Measurements from ENCODE around the gene PRKAR1B. TPM values are rescaled to one million over a fixed set of nuclear protein-coding genes. Genes with fewer than 3 reads are reported as not detected.

PRKAR1B gene
- total RNA-seq, 1 experiment from 2014 or later, result 14.1 TPM

DNA sequence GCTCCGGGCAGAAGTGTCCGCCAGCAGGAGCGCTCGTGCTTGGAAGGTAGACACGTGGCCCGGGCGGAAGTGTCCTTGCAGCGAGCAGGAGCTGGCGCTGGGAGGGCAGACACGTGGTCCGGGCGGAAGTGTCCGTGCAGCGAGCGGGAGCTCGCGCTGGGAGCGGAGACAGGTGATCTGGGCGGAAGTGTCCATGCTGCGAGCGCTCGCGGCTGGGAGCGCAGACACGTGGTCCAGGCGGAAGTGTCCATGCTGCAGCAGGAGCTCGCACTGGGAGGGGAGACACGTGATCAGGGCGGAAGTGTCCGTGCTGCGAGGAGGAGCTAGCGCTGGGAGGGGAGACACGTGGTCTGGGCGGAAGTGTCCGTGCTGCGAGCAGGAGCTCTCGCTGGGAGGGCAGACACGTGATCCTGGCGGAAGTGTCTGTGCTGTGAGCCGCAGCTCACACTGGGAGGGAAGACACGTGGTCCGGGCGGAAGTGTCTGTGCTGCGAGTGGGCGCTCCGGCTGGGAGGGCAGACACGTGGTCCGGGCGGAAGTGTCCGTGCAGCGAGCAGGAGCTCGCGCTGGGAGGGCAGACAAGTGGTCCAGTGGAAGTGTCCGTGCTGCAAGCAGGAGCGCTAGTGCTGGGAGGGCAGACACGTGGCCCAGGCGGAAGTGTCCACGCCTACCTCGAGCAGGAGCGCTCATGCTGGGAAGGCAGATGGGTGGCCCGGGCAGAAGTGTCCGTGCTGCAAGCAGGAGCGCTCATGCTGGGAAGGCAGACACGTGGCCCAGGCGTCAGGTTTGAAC, 41.1 kb upstream of the PRKAR1B start (continued):
- TF ChIP-seq, protein P1, sequence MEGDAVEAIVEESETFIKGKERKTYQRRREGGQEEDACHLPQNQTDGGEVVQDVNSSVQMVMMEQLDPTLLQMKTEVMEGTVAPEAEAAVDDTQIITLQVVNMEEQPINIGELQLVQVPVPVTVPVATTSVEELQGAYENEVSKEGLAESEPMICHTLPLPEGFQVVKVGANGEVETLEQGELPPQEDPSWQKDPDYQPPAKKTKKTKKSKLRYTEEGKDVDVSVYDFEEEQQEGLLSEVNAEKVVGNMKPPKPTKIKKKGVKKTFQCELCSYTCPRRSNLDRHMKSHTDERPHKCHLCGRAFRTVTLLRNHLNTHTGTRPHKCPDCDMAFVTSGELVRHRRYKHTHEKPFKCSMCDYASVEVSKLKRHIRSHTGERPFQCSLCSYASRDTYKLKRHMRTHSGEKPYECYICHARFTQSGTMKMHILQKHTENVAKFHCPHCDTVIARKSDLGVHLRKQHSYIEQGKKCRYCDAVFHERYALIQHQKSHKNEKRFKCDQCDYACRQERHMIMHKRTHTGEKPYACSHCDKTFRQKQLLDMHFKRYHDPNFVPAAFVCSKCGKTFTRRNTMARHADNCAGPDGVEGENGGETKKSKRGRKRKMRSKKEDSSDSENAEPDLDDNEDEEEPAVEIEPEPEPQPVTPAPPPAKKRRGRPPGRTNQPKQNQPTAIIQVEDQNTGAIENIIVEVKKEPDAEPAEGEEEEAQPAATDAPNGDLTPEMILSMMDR (IDR thresholded peaks at IDR 0.05 in 2 of 3, conservative IDR thresholded peaks at IDR 0.05 in 1 of 3; ENCODE audit: borderline replicate concordance in 1 of 3, insufficient read depth in 1 of 3, low read depth in 2 of 3, low read length in 2 of 3), result no peak

DNA sequence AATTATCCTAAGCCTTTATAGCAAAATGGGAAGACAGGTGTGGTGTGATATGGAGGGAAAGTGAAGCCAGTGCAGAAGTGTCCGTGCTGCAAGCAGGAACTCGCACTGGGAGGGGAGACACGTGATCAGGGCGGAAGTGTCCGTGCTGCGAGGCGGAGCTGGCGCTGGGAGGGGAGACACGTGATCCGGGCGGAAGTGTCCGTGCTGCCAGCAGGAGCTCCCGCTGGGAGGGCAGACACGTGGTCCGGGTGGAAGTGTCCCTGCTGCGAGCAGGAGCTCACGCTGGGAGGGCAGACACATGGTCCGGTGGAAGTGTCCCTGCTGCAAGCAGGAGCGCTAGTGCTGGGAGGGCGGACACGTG, 40.5 kb upstream of the PRKAR1B start:
- Histone ChIP-seq H3K27me3 (ENCODE audit: insufficient read depth, low read length) (no peaks in the 10 kb centered on the region), H3K9me2 (ENCODE audit: insufficient read depth) (no peaks in the 10 kb centered on the region), H3K4me1 (ENCODE audit: control insufficient read depth in 1 of 2, insufficient read depth in 2 of 2, low read length in 2 of 2) (no peaks in the 10 kb centered on the region), H2AFZ (ENCODE audit: low read depth, low read length, poor library complexity, severe bottlenecking) (no peak overlapping the region), H3K9ac (ENCODE audit: low read length) (no peak overlapping the region), H3K4me2 (ENCODE audit: low read length) (no peak overlapping the region), H3K36me3 (ENCODE audit: control insufficient read depth in 1 of 2, insufficient read depth in 2 of 2, low read length in 2 of 2) (peaks cover 22 to 32% of the 10 kb centered on the region in 2 experiments; a peak in 3 of 4 replicates), H4K20me1 (ENCODE audit: insufficient read depth) (no peaks in the 10 kb centered on the region), H3K9me3 (ENCODE audit: control insufficient read depth in 1 of 2, insufficient read depth in 1 of 2, low read depth in 1 of 2, low read length in 2 of 2) (no peaks in the 10 kb centered on the region), H3K4me3 (replicated peaks in 1 of 2; ENCODE audit: low read depth in 1 of 2, low read length in 2 of 2) (no peak overlapping the region), H3K79me2 (ENCODE audit: insufficient read depth, low read length) (peaks cover 3% of the 10 kb centered on the region; the same call in 1 of the 2 replicates), H3K27ac (ENCODE audit: low read depth, low read length) (no peak overlapping the region)
- DNase-seq (ENCODE audit: low read depth, low spot score), result no peak
- CTCF ChIA-PET, result interaction anchor here (0.7 kb wide), 1 partner anchor 441 kb away, joined by 3 read pairs; no protein-coding TSS in a partner anchor
- POLR2A ChIA-PET, result no interaction called here
- no peak for TF ChIP-seq EZH2 (IDR thresholded peaks at IDR 0.05)
- TF ChIP-seq, protein P2, sequence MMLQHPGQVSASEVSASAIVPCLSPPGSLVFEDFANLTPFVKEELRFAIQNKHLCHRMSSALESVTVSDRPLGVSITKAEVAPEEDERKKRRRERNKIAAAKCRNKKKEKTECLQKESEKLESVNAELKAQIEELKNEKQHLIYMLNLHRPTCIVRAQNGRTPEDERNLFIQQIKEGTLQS (IDR thresholded peaks at IDR 0.05), result no peak
- no peak for TF ChIP-seq ZFX (IDR thresholded peaks at IDR 0.05)
- TF ChIP-seq POLR2A (IDR thresholded peaks at IDR 0.05; ENCODE audit: borderline replicate concordance, extremely low read depth, insufficient read depth, insufficient read length), result no peak
- TF ChIP-seq SP1 (IDR thresholded peaks at IDR 0.05; ENCODE audit: low read depth), result no peak
- TF ChIP-seq JUND (IDR thresholded peaks at IDR 0.05), result no peak
- TF ChIP-seq, protein P3, sequence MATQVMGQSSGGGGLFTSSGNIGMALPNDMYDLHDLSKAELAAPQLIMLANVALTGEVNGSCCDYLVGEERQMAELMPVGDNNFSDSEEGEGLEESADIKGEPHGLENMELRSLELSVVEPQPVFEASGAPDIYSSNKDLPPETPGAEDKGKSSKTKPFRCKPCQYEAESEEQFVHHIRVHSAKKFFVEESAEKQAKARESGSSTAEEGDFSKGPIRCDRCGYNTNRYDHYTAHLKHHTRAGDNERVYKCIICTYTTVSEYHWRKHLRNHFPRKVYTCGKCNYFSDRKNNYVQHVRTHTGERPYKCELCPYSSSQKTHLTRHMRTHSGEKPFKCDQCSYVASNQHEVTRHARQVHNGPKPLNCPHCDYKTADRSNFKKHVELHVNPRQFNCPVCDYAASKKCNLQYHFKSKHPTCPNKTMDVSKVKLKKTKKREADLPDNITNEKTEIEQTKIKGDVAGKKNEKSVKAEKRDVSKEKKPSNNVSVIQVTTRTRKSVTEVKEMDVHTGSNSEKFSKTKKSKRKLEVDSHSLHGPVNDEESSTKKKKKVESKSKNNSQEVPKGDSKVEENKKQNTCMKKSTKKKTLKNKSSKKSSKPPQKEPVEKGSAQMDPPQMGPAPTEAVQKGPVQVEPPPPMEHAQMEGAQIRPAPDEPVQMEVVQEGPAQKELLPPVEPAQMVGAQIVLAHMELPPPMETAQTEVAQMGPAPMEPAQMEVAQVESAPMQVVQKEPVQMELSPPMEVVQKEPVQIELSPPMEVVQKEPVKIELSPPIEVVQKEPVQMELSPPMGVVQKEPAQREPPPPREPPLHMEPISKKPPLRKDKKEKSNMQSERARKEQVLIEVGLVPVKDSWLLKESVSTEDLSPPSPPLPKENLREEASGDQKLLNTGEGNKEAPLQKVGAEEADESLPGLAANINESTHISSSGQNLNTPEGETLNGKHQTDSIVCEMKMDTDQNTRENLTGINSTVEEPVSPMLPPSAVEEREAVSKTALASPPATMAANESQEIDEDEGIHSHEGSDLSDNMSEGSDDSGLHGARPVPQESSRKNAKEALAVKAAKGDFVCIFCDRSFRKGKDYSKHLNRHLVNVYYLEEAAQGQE (IDR thresholded peaks at IDR 0.05; ENCODE audit: low read depth), result no peak
- TF ChIP-seq SRF (IDR thresholded peaks at IDR 0.05; ENCODE audit: low read depth), result no peak
- no peak for TF ChIP-seq RAD21 (IDR thresholded peaks at IDR 0.05; ENCODE audit: low read depth)
- TF ChIP-seq EGR1 (IDR thresholded peaks at IDR 0.05; ENCODE audit: low read depth), result no peak
- TF ChIP-seq SIN3A (IDR thresholded peaks at IDR 0.05; ENCODE audit: low read depth), result no peak
- intact Hi-C loops (cut with micrococcal nuclease), result no loop called here
- ATAC-seq, result no peak
- no TSS peak for BruUV-seq (replicated peaks)
- RAD21 ChIA-PET (ENCODE audit: low non-redundant PET in 1 of 2, low total read pairs in 2 of 2, uncharacterized antibody in 2 of 2, unreplicated experiment in 2 of 2), result no interaction called here

Data from HCT116 (cell line).